ENCODE measurements around the gene EPS8L1. TPM values are rescaled to one million over a fixed set of nuclear protein-coding genes. Genes with fewer than 3 reads are reported as not detected.

Gene EPS8L1
- total and polyA plus RNA-seq, 2 of the 4 experiments (the other 2 are of a cell fraction) = 0.90 to 2.9 TPM

- peaks cover 4% of the 10 kb centered on the region for H3K9me3 ChIP-seq (ENCODE audit: control insufficient read depth, insufficient read depth, low read length)
- H3K79me1 ChIP-seq (ENCODE audit: low read depth in 1 of 2, low read length in 2 of 2) = peaks cover 40 to 59% of the 10 kb centered on the region in 2 experiments
- 95% methylated on average over 5 of the region's 6 CpGs; no CpG with 5 or more reads in 1 of the 2 experiments for WGBS, 2 experiments (ENCODE audit: extremely low coverage in 2 of 2, insufficient read length in 1 of 2)
- H3K23ac ChIP-seq (ENCODE audit: low read depth, low read length) = no peak overlapping the region
- no peak overlapping the region for H3K4ac ChIP-seq (ENCODE audit: low read depth, low read length)
- H2BK15ac ChIP-seq (ENCODE audit: low read depth, low read length) = no peak overlapping the region
- H2AK5ac ChIP-seq (ENCODE audit: low read depth, low read length) = no peak overlapping the region
- H4K20me1 ChIP-seq (ENCODE audit: insufficient read depth, low read length) = peaks cover 40% of the 10 kb centered on the region
- no peaks in the 10 kb centered on the region for H3K4me1 ChIP-seq (ENCODE audit: control insufficient read depth, insufficient read depth, low read length)
- intact Hi-C loops (cut with micrococcal nuclease) (no loop called here), in situ Hi-C loops (cut with MboI; ENCODE audit: low sequenced_read_pairs) (loop anchor here (25.0 kb wide), 1 partner anchor 531 kb away; the partner anchor contains the start of genes CCDC106, ZNF580 and ZNF581), dilution Hi-C loops (cut with HindIII; ENCODE audit: low sequenced_read_pairs, unreplicated experiment) (no loop called here)
- H4K91ac ChIP-seq (ENCODE audit: insufficient read depth, low read depth, low read length) = no peak overlapping the region
- H3K18ac ChIP-seq (ENCODE audit: low read depth, low read length) = no peak overlapping the region
- BruUV-seq (replicated peaks) = no TSS peak
- CTCF ChIA-PET = no interaction called here
- H2BK20ac ChIP-seq (ENCODE audit: low read depth, low read length) = no peak overlapping the region
- no peak for TF ChIP-seq CHD1 (IDR thresholded peaks at IDR 0.05; ENCODE audit: low read depth, low read length)
- TF ChIP-seq NFE2L2 (IDR thresholded peaks at IDR 0.05; ENCODE audit: low read depth, low read length) = no peak
- TF ChIP-seq MAFK (IDR thresholded peaks at IDR 0.05; ENCODE audit: low read depth, low read length) = no peak
- TF ChIP-seq FOS (IDR thresholded peaks at IDR 0.05; ENCODE audit: low read depth, low read length) = no peak
- no peak for TF ChIP-seq MAZ (IDR thresholded peaks at IDR 0.05; ENCODE audit: borderline replicate concordance, low read depth, low read length)
- TF ChIP-seq CEBPB (IDR thresholded peaks at IDR 0.05; ENCODE audit: low read depth, low read length) = no peak
- TF ChIP-seq ELK1 (IDR thresholded peaks at IDR 0.05; ENCODE audit: borderline replicate concordance, low read depth, low read length) = no peak
- no peak for TF ChIP-seq RAD21 (IDR thresholded peaks at IDR 0.05; ENCODE audit: low read length)
- TF ChIP-seq RFX5 (IDR thresholded peaks at IDR 0.05; ENCODE audit: low read depth, low read length) = no peak
- TF ChIP-seq USF2 (IDR thresholded peaks at IDR 0.05; ENCODE audit: low read depth, low read length) = no peak
- no peak for TF ChIP-seq CTCF (conservative IDR thresholded peaks at IDR 0.05; ENCODE audit: low read depth, low read length)
- TF ChIP-seq BHLHE40 (IDR thresholded peaks at IDR 0.05; ENCODE audit: low read depth, low read length) = no peak
- TF ChIP-seq RCOR1 (IDR thresholded peaks at IDR 0.05; ENCODE audit: insufficient replicate concordance, low read length) = no peak
- no peak for TF ChIP-seq POLR2A (IDR thresholded peaks at IDR 0.05; ENCODE audit: low read depth, low read length)
- no peak for TF ChIP-seq SMC3 (IDR thresholded peaks at IDR 0.05; ENCODE audit: low read depth, low read length)
- no peak for TF ChIP-seq MXI1 (IDR thresholded peaks at IDR 0.05; ENCODE audit: borderline replicate concordance, low read depth, low read length)
- peak overlapping the region; percentile 43 for H2AFZ ChIP-seq (replicated peaks; ENCODE audit: low read length, poor library complexity)
- H2AK9ac ChIP-seq (replicated peaks; ENCODE audit: low read depth, low read length, poor library complexity) = peak overlapping the region; percentile 76
- no peak overlapping the region for H2BK5ac ChIP-seq (ENCODE audit: low read depth, low read length, poor library complexity, severe bottlenecking)
- no peak overlapping the region for H4K5ac ChIP-seq (ENCODE audit: low read depth, low read length)
- no peaks in the 10 kb centered on the region for H3K27me3 ChIP-seq (ENCODE audit: control insufficient read depth, insufficient read depth, low read length)
- no peak overlapping the region for H3K56ac ChIP-seq (ENCODE audit: extremely low read depth, insufficient read depth, low read length)
- H4K8ac ChIP-seq (ENCODE audit: low read depth in 2 of 2, low read length in 2 of 2) = no peak overlapping the region
- no peak for DNase-seq
- no peak for ATAC-seq (ENCODE audit: low read depth)
- peaks cover 42% of the 10 kb centered on the region for H3K36me3 ChIP-seq (ENCODE audit: control insufficient read depth, insufficient read depth, low read length)
- H3K4me2 ChIP-seq (ENCODE audit: low read depth, low read length) = no peak overlapping the region
- H3K9ac ChIP-seq (ENCODE audit: low read depth, low read length) = no peak overlapping the region
- no peak overlapping the region for H2BK120ac ChIP-seq (ENCODE audit: low read depth, low read length)
- H3K9me1 ChIP-seq (ENCODE audit: insufficient read depth, low read length) = peaks cover 10% of the 10 kb centered on the region
- no peak overlapping the region for H3K4me3 ChIP-seq (ENCODE audit: insufficient read depth, low read depth, low read length)
- no peak overlapping the region for H3K27ac ChIP-seq (ENCODE audit: insufficient read depth, low read length)
- H3K14ac ChIP-seq (replicated peaks; ENCODE audit: low read depth, low read length) = no peak overlapping the region
- POLR2A ChIA-PET (ENCODE audit: unreplicated experiment) = no interaction called here
Observed at GRCh38 chr19:55106591-55106990, 30.9 kb downstream of the EPS8L1 start.
